NCI-H82 treated with DMSO at 0.1 percent for 48 hours (cell line): ENCODE measurements around the gene KLHL3.
A peak's percentile ranks its signal among the peaks of the same experiment; 100 is the strongest.
"Not testable (repeated sequence)": the region's sequence is repeated elsewhere in the genome, so short reads cannot be mapped to it uniquely, and the experiment has no call there.

ENCODE experiments used
- DNase-seq: peaks from one replicate; lab custom pipeline; 2025; ENCODE audit not compliant: unreplicated experiment; lab: John Stamatoyannopoulos, UW

KLHL3 gene

GRCh38 chr5:137669811-137670210 lies 66.1 kb downstream of the KLHL3 start:
- DNase-seq, result no peak

DNA sequence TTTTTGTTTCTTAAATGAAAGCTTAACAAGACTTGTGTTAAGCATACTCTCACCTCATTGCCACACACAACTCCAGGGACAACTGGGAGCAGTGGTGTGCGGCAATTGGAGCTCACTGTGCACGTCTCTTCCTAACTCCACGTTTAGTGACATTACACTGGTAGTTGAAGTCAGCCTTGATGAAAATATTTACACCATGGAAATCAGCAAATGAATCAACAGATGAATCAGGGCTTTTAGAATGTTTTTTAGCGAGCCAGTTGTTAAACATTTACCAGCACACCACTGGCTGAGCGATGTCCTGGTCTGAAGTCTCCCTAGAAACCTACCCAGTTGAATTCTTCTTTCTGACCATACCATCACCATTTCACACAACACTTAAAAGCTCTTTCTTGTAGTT lies 67.3 kb downstream of the KLHL3 start:
- DNase-seq, result no peak

GRCh38 chr5:137667341-137667740 lies 68.5 kb downstream of the KLHL3 start:
- DNase-seq, result no peak

DNA sequence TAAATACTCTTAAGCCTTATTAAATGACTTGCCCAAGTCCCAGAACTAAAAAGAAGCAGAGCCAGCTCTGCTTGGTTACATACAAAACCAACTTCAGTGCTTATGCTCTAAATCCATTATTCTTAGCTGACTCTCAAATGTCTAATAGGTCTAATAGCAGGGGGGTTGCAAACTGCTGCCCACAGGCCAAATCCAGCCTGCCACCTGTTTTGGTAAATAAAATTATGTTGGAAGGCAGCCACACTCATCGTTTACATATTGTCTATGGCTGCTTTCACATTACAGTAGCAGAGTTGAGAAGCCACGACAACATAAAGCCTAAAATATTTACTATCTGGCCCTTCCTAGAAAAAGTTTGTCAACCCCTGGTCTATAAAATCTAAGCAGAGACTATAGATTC lies 69.0 kb downstream of the KLHL3 start:
- DNase-seq, result peak; percentile 7

DNA sequence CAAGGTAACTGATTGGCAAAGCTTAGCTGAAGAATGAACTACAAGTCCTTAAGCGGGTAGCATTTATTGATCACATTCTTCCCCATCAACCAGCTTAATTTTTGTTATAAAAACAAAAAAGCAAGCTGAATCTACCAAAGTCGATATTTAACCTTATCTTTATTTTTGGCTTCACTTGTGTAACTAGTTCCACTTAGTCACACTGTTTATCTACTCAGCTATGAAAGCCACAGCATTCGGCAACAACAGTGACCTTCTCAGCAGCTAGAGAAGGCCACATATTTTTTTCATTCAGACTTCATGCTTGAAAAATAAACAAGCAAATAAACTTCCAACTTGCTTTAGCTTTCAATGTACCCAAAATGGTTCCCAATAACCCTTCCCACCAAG lies 69.4 kb downstream of the KLHL3 start:
- no peak for DNase-seq

GRCh38 chr5:137665678-137666460 lies 70.0 kb downstream of the KLHL3 start:
- DNase-seq, result no peak

- DNase-seq, result peak; percentile 53
These were observed 75.5 kb downstream of the KLHL3 start for GRCh38 chr5:137660349-137660817.

DNA sequence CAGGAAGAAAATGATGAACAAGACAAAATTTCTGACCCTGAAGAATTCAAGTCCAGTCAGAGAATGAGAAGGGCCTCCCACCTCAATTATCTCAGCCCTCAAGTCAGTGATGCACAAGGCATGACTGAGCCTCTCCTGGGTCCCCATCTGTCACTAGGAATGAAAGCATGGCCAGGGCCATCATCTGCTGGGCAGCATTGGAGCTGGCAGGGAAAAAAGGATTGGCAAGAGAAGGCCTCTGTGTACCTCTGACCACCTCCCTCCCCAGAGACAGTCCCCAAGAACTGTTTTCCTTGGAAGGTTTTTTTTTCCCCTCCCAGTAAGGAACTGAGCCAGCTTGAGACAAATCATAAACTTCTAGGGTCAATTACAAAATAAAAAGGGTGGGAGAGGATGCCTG lies 76.7 kb downstream of the KLHL3 start:
- no peak for DNase-seq

DNA sequence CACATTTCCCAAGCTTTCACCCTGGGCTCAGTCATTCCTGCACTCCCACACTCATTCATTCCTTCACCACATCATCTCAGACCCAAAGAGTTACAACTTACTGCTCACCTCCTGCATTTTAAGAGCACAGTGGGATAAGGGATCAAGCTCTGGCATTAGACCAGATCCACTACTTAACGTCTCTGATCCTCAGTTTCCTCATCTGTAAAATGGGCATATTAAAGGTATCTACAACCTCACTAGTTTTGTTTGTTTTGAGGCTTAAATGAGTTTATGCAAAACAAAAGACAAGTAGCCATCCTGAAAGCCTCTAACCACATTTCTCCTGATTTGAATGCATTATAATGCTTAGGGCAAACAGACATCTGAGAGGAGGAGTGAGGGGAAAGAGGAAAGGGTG lies 77.6 kb downstream of the KLHL3 start:
- DNase-seq, result no peak

DNA sequence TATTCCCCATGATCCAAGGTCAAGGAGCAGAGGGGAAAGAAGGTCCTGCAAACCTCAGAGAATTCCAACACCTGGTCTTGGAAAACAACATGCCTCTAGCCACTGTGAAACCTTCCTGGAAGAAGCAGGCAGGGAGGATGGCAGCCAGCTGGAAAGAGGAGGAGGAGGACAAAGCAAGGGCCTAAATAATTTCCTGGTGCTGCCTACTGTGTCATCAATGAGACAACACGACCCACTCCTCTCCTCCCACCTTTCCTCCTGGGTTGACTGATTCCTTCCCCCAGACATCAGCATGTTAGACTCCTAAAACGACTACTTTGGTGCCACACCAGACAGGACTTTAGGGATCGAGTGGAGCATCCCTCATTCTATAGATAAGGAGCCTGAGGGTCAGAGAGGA lies 78.8 kb downstream of the KLHL3 start:
- DNase-seq, result no peak

DNA sequence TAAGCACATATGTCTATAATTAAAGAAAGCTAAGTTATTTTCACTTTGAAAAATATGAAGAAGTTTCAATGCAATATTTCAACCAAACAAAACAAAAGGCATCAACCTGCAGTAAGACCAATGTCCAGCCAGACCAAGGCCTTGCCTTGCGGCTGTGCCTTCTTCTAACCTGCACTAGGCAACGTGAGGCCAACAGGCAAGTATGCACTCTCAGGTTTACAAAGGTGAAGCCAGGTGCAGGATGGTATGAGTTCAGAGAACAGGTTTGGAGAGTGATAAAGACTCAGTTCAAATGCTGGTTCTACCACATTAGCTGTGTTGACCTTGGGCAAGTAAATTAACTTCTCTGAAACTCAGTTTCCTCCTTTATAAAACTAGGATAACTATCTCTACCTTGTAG lies 79.3 kb downstream of the KLHL3 start:
- no peak for DNase-seq

DNA sequence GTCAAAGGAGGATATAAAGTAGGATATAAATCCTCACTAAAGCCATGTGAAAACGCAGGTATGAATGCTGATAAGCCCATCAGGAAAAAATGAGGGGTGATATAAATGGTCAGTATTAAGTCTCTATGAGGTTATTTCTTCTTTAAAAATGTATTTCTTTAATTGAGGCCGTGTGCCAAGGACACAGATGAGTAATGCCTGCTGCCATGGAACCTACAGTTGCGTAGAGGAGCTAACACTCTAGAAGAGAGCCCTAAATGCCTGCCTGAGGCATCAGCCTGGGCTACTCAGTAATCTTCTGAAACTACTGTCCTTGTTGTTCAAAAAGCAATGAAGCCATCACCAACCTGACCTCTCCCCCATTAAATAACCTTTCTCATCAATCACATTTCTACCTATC lies 84.9 kb downstream of the KLHL3 start:
- no peak for DNase-seq

GRCh38 chr5:137649228-137649935 lies 86.5 kb downstream of the KLHL3 start:
- DNase-seq, result peak; percentile 62

- no peak for DNase-seq
These were observed 87.5 kb downstream of the KLHL3 start for GRCh38 chr5:137648361-137648760.

- no peak for DNase-seq
These were observed 88.5 kb downstream of the KLHL3 start for GRCh38 chr5:137647401-137647800.

DNA sequence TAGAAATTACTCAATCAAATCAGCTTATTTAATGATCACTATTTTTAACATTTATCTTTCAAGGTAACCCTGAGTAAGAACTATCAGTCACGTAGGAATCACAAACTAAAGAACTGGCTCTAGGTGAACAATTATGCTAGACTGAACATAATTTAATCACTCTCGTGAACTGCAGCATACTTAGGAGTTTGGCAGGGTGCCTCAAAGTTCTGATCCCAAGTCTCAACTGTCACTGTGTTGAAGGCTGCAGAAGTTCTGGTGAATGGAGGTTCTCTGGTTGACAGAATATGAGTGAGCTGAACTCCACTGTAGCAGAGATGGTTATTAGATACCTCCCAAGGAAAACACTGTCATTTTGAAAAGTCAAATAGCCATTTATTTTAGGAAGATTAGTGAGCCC lies 89.1 kb downstream of the KLHL3 start:
- DNase-seq, result no peak

GRCh38 chr5:137643081-137643480 lies 92.8 kb downstream of the KLHL3 start:
- not testable (repeated sequence) for DNase-seq

- no peak for DNase-seq
These were observed 93.8 kb downstream of the KLHL3 start for GRCh38 chr5:137642091-137642490.

GRCh38 chr5:137641148-137641547 lies 94.7 kb downstream of the KLHL3 start:
- no peak for DNase-seq

GRCh38 chr5:137639645-137640044 lies 96.2 kb downstream of the KLHL3 start:
- DNase-seq, result no peak

- no peak for DNase-seq
These were observed 97.0 kb downstream of the KLHL3 start for GRCh38 chr5:137638841-137639240.
